Brain pericyte (primary cell): ENCODE data around the gene DHRS4.
"Not testable (repeated sequence)": the region's sequence is repeated elsewhere in the genome, so short reads cannot be mapped to it uniquely, and the experiment has no call there.

Experiments
- DNase-seq: peaks from one replicate; pipeline ENCODE4 v3.0.0-alpha.2; 2012; ENCODE audit warnings: low read depth, low spot score

Gene DHRS4

GRCh38 chr14:23984891-23985602 is 31.5 kb downstream of the DHRS4 start:
- DNase-seq, result no peak

GRCh38 chr14:23988223-23988606 is 34.6 kb downstream of the DHRS4 start:
- not testable (repeated sequence) for DNase-seq

- DNase-seq, result not testable (repeated sequence)
Measured at GRCh38 chr14:23988607-23989363, 35.2 kb downstream of the DHRS4 start, which contains the start of gene DHRS4L2. Gene DHRS4L2 (plus strand): TSS chr14:23988929. CDS start chr14:23988948, 19 bp downstream.

GRCh38 chr14:23989734-23990445 is 36.3 kb downstream of the DHRS4 start:
- not testable (repeated sequence) for DNase-seq

GRCh38 chr14:23990961-23991360 is 37.4 kb downstream of the DHRS4 start:
- not testable (repeated sequence) for DNase-seq

GRCh38 chr14:23993042-23993441 is 39.5 kb downstream of the DHRS4 start:
- not testable (repeated sequence) for DNase-seq

GRCh38 chr14:23996009-23996408 is 42.4 kb downstream of the DHRS4 start:
- DNase-seq, result not testable (repeated sequence)

- not testable (repeated sequence) for DNase-seq
Measured at GRCh38 chr14:23996825-23997224, 43.3 kb downstream of the DHRS4 start.

GRCh38 chr14:23999640-24000039 is 46.1 kb downstream of the DHRS4 start:
- DNase-seq, result not testable (repeated sequence)

- DNase-seq, result not testable (repeated sequence)
Measured at GRCh38 chr14:24001078-24001477, 47.5 kb downstream of the DHRS4 start.

GRCh38 chr14:24001679-24002078 is 48.1 kb downstream of the DHRS4 start:
- DNase-seq, result not testable (repeated sequence)

GRCh38 chr14:24006471-24006816 is 52.9 kb downstream of the DHRS4 start:
- not testable (repeated sequence) for DNase-seq

GRCh38 chr14:24006817-24007652 is 53.5 kb downstream of the DHRS4 start:
- not testable (repeated sequence) for DNase-seq

- DNase-seq, result no peak
Measured at GRCh38 chr14:24011051-24011450, 57.5 kb downstream of the DHRS4 start.

- not testable (repeated sequence) for DNase-seq
Measured at GRCh38 chr14:24012726-24013273, 59.2 kb downstream of the DHRS4 start.

GRCh38 chr14:24013654-24014514 is 60.3 kb downstream of the DHRS4 start:
- DNase-seq, result peak; percentile 49

GRCh38 chr14:24015745-24016144 is 62.2 kb downstream of the DHRS4 start:
- DNase-seq, result not testable (repeated sequence)
